ENCODE data around the gene ADAM15. TPM values are rescaled to one million over a fixed set of nuclear protein-coding genes. Genes with fewer than 3 reads are reported as not detected.

Gene ADAM15
- total RNA-seq, 1 experiment from 2014 or later = 38.4 TPM

- Mint-ChIP-seq H3K27me3 (ENCODE audit: low read depth) (peaks cover 14% of the 10 kb centered on the region), H3K9me3 (no peaks in the 10 kb centered on the region), H3K36me3 (no peaks in the 10 kb centered on the region), H3K27ac (peak overlapping the region; percentile 2; the same call in 1 of the 2 replicates), H3K4me3 (no peak overlapping the region), H3K4me1 (no peaks in the 10 kb centered on the region)
- TF ChIP-seq ZNF396 (CRISPR knock-in tag; IDR thresholded peaks at IDR 0.05; ENCODE audit: borderline replicate concordance) (no peak), JAZF1 (CRISPR knock-in tag; IDR thresholded peaks at IDR 0.05) (no peak), GABPB1 (CRISPR knock-in tag; IDR thresholded peaks at IDR 0.05) (no peak), GRHL2 (CRISPR knock-in tag; IDR thresholded peaks at IDR 0.05; ENCODE audit: insufficient replicate concordance, severe bottlenecking) (no peak), PREB (CRISPR knock-in tag; IDR thresholded peaks at IDR 0.05; ENCODE audit: borderline replicate concordance) (no peak), ZNF219 (CRISPR knock-in tag; IDR thresholded peaks at IDR 0.05; ENCODE audit: borderline replicate concordance) (no peak), ZNF232 (CRISPR knock-in tag; IDR thresholded peaks at IDR 0.05) (no peak), JUN (CRISPR knock-in tag; IDR thresholded peaks at IDR 0.05) (no peak), GTF2I (CRISPR knock-in tag; conservative IDR thresholded peaks at IDR 0.05) (no peak), OVOL2 (CRISPR knock-in tag; IDR thresholded peaks at IDR 0.05; ENCODE audit: borderline replicate concordance) (no peak), CREB1 (CRISPR knock-in tag; IDR thresholded peaks at IDR 0.05) (no peak)
- TF ChIP-seq, protein P1, sequence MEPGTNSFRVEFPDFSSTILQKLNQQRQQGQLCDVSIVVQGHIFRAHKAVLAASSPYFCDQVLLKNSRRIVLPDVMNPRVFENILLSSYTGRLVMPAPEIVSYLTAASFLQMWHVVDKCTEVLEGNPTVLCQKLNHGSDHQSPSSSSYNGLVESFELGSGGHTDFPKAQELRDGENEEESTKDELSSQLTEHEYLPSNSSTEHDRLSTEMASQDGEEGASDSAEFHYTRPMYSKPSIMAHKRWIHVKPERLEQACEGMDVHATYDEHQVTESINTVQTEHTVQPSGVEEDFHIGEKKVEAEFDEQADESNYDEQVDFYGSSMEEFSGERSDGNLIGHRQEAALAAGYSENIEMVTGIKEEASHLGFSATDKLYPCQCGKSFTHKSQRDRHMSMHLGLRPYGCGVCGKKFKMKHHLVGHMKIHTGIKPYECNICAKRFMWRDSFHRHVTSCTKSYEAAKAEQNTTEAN (CRISPR knock-in tag; IDR thresholded peaks at IDR 0.05) = no peak
- POLR2A ChIA-PET = no interaction called here
- CTCF ChIA-PET = interaction anchor here (2.3 to 3.2 kb wide), 2 partner anchors 14 to 20 kb away, joined by 5 to 17 read pairs; no protein-coding TSS in a partner anchor
- no peak for ATAC-seq
- no peak for DNase-seq (ENCODE audit: low spot score)
Measured at GRCh38 chr1:155105604-155106011, 54.5 kb downstream of the ADAM15 start.

DNA sequence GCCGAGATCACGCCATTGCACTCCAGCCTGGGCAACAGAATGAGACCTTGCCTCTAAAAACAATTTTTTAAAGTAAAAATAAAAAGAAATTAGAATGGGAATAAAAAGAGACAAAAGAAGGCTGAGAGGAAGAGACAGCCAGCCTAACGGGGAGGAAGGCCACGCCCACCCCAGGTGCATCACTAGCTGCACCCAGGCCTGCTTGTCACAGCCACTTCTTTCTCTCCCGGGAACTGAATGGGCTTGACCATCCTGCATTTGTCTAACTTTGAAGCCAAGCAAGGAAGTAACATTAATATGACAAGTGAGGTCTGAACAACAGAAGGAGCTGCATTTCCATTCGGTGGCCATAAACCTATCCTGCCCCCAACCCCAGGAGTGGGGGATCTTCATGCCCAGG lies 55.7 kb downstream of the ADAM15 start:
- Mint-ChIP-seq H3K9me3 (no peaks in the 10 kb centered on the region), H3K4me3 (no peak overlapping the region), H3K4me1 (peaks cover under 1% of the 10 kb centered on the region; the same call in 1 of the 2 replicates), H3K27ac (no peak overlapping the region), H3K27me3 (ENCODE audit: low read depth) (peaks cover 14% of the 10 kb centered on the region), H3K36me3 (no peaks in the 10 kb centered on the region)
- no peak for ATAC-seq
- ChIA-PET POLR2A (no interaction called here), CTCF (interaction anchor here (0.6 to 3.2 kb wide), 7 partner anchors 9 to 85 kb away, joined by 3 to 25 read pairs (median 5); partner anchors contain the start of gene KRTCAP2)
- DNase-seq (ENCODE audit: low spot score) = no peak
- TF ChIP-seq, protein P2, sequence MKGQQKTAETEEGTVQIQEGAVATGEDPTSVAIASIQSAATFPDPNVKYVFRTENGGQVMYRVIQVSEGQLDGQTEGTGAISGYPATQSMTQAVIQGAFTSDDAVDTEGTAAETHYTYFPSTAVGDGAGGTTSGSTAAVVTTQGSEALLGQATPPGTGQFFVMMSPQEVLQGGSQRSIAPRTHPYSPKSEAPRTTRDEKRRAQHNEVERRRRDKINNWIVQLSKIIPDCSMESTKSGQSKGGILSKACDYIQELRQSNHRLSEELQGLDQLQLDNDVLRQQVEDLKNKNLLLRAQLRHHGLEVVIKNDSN (CRISPR knock-in tag; IDR thresholded peaks at IDR 0.05) = no peak
- TF ChIP-seq ZSCAN18 (CRISPR knock-in tag; IDR thresholded peaks at IDR 0.05) (no peak), ATF1 (CRISPR knock-in tag; IDR thresholded peaks at IDR 0.05) (no peak), SMAD3 (CRISPR knock-in tag; IDR thresholded peaks at IDR 0.05; ENCODE audit: borderline replicate concordance) (no peak), ZNF219 (CRISPR knock-in tag; IDR thresholded peaks at IDR 0.05; ENCODE audit: borderline replicate concordance) (no peak), USF2 (CRISPR knock-in tag; IDR thresholded peaks at IDR 0.05) (no peak), ZNF416 (CRISPR knock-in tag; IDR thresholded peaks at IDR 0.05) (no peak), KAT7 (CRISPR knock-in tag; IDR thresholded peaks at IDR 0.05; ENCODE audit: borderline replicate concordance) (no peak), NR1H2 (CRISPR knock-in tag; IDR thresholded peaks at IDR 0.05) (no peak), ETV6 (CRISPR knock-in tag; IDR thresholded peaks at IDR 0.05) (no peak), AR (CRISPR knock-in tag; IDR thresholded peaks at IDR 0.05) (no peak)
- TF ChIP-seq, protein P3, sequence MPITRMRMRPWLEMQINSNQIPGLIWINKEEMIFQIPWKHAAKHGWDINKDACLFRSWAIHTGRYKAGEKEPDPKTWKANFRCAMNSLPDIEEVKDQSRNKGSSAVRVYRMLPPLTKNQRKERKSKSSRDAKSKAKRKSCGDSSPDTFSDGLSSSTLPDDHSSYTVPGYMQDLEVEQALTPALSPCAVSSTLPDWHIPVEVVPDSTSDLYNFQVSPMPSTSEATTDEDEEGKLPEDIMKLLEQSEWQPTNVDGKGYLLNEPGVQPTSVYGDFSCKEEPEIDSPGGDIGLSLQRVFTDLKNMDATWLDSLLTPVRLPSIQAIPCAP (CRISPR knock-in tag; IDR thresholded peaks at IDR 0.05) = no peak
- TF ChIP-seq, protein P4, sequence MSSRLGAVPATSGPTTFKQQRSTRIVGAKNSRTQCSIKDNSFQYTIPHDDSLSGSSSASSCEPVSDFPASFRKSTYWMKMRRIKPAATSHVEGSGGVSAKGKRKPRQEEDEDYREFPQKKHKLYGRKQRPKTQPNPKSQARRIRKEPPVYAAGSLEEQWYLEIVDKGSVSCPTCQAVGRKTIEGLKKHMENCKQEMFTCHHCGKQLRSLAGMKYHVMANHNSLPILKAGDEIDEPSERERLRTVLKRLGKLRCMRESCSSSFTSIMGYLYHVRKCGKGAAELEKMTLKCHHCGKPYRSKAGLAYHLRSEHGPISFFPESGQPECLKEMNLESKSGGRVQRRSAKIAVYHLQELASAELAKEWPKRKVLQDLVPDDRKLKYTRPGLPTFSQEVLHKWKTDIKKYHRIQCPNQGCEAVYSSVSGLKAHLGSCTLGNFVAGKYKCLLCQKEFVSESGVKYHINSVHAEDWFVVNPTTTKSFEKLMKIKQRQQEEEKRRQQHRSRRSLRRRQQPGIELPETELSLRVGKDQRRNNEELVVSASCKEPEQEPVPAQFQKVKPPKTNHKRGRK (CRISPR knock-in tag; IDR thresholded peaks at IDR 0.05; ENCODE audit: borderline replicate concordance) = no peak
- TF ChIP-seq, protein P5, sequence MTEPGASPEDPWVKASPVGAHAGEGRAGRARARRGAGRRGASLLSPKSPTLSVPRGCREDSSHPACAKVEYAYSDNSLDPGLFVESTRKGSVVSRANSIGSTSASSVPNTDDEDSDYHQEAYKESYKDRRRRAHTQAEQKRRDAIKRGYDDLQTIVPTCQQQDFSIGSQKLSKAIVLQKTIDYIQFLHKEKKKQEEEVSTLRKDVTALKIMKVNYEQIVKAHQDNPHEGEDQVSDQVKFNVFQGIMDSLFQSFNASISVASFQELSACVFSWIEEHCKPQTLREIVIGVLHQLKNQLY (CRISPR knock-in tag; IDR thresholded peaks at IDR 0.05) = no peak

Data from WTC11 (cell line).